Choroid plexus epithelial cell (primary cell): ENCODE data around the gene TEAD2.

Experiments used
- DNase-seq: peaks from one replicate; pipeline ENCODE4 v3.0.0-alpha.2; 2010; ENCODE audit warnings: low read depth
- H3K4me3 ChIP-seq: 2 replicates; pipeline ENCODE4 v1.5.1; 2011; ENCODE audit warnings: low read depth, mild to moderate bottlenecking, control low read depth, low read length, moderate library complexity
- TF ChIP-seq, protein P1 (sequence below): conservative IDR thresholded peaks from 2 replicates; pipeline ENCODE4 v1.5.1; 2011; ENCODE audit warnings: low read depth, mild to moderate bottlenecking, control low read depth, inconsistent platforms, low read length, moderate library complexity

TEAD2 gene

GRCh38 chr19:49362048-49362928 is at the start of gene TEAD2:
TEAD2 (minus strand) TSS chr19:49362416; CDS start chr19:49360075, 2,341 bp downstream.
- peak within 1 kb of the TSS; percentile 84 for H3K4me3 ChIP-seq
- DNase-seq: peak; percentile 25
- TF ChIP-seq, protein P1, sequence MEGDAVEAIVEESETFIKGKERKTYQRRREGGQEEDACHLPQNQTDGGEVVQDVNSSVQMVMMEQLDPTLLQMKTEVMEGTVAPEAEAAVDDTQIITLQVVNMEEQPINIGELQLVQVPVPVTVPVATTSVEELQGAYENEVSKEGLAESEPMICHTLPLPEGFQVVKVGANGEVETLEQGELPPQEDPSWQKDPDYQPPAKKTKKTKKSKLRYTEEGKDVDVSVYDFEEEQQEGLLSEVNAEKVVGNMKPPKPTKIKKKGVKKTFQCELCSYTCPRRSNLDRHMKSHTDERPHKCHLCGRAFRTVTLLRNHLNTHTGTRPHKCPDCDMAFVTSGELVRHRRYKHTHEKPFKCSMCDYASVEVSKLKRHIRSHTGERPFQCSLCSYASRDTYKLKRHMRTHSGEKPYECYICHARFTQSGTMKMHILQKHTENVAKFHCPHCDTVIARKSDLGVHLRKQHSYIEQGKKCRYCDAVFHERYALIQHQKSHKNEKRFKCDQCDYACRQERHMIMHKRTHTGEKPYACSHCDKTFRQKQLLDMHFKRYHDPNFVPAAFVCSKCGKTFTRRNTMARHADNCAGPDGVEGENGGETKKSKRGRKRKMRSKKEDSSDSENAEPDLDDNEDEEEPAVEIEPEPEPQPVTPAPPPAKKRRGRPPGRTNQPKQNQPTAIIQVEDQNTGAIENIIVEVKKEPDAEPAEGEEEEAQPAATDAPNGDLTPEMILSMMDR: no peak

DNA sequence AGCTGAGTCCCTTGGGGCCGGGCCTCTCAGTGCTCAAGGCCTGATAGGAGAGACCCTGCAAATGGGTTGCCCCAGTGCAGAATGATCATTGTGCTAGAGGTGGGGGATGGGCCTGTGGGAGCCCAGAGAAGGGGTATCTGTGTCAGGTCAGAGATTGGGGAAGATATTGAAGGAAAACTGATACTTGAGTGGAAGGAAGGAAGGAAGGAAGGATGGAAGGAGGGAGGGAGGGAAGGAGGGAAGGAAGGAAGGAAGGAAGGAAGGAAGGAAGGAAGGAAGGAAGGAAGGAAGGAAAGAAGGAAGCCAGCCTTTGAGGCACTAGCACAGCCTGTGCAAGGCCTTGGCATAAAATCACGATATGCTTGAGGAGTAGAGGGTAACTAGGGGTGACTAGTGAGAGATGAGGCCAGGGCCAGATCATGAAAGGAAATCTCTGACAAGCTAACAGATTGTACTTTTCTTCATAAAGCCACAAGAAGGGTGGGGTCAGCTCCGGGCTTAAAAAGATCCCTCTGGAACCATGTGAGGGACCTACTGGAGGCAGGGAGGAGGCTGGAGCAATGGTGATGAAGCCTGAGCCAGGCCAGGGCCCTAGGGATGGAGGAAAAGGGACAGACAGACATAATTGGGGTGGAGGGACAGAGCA is 49.6 kb upstream of the TEAD2 start:
- TF ChIP-seq, protein P1: no peak
- H3K4me3 ChIP-seq: no peak overlapping the region
- DNase-seq: no peak

DNA sequence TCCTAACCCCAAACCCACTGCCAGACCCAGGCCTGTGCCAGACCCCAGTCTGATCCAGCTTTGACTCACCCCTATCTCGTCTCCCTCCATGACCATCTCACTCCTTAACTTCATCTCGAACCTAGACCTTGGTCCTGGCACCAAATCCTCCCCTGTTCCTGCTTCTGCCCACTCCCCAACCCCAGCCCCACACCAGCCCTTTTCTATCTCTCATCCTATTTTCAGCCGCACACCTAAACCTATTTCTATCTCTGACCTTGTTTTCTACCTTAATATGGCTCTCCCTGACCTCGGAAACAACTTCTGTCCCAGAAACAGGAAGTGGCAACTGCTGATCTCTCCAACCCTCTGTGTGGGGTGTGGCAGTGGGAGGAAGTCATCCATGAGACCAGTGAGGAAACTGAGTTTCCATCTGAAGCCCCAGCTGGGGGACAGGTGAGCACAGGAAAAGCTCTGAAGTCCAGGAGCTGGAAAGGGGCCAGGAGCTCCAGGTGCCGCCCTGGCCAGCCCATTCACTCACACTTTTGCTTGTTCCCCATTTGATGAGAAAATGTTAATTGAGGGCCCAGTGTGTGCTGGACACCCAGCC is 47.3 kb upstream of the TEAD2 start:
- no peak overlapping the region for H3K4me3 ChIP-seq
- DNase-seq: no peak
- TF ChIP-seq, protein P1: no peak

DNA sequence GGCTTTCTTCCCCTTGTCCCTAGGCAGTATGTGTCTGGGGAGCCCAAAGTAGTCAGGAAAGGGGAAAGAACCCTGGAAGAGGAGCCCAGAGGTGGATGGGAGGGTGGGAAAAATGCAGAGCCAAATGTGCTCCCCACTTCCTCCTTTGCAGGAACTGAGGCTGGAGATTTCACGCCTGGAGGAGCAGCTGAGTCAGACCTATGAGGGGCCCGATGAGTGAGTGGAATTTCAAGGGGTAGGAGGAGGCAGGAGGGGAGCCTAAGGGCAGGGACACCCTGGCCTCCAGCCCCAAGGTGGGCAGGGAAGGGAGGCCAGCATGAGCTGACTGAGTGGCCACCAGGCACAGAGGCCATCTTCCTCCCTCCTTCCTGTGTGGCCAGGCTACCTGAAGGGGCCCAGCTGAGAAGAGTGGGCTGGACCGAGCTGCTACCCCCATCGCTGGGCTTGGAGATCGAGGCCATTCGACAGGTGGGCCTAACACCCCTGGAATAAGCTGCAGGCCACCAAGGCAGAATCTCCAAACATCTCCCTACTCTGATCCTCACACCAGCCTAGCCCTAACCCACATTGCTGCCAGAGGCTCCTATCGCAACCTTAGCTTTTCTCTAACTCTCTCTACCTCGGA is 46.7 kb upstream of the TEAD2 start:
- TF ChIP-seq, protein P1: no peak
- H3K4me3 ChIP-seq: no peak overlapping the region
- no peak for DNase-seq

- TF ChIP-seq, protein P1: no peak
- H3K4me3 ChIP-seq: no peak overlapping the region
- no peak for DNase-seq
Observed at GRCh38 chr19:49407482-49408015, 45.3 kb upstream of the TEAD2 start.

DNA sequence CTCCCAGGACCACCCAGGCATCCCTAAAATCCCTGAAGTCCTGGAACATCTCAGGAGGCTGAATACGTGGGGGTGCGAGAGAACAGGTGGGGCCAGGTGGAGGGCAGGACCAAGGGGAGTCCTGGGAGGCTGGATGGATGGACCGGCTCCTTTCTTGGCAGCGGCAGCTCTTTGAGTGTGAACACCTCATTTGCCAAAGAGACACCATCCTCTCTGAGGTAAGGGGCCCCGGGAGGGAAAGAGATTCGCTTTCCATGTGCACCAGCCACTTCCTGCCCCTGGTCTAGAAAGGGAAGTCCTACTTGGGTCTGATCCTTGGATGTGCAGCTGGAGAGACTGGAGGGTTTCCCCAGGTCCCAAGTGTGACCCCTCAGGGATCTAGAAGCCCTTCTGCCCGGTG is 44.9 kb upstream of the TEAD2 start:
- H3K4me3 ChIP-seq: no peak overlapping the region
- TF ChIP-seq, protein P1: no peak
- DNase-seq: no peak
